Stimulated activated naive B cell treated with anti-CD40 and anti-IgM and Interleukin-4, amounts not matched to agents 10 μg/mL and 1 μg/mL and 100 μg/mL, for 72 hours (primary cell): ENCODE measurements around the gene SNX30.
A peak's percentile ranks its signal among the peaks of the same experiment; 100 is the strongest.
"Not testable (repeated sequence)": the region's sequence is repeated elsewhere in the genome, so short reads cannot be mapped to it uniquely, and the experiment has no call there.

ENCODE experiments used
- ATAC-seq, 2 donors: fragments of 150-1000 bp; cut with Tn5 transposase; replicated peaks; 2 replicates each; pipeline ENCODE4 v1.10.0; 2021; ENCODE audit warnings: moderate library complexity in 1 of 2
- DNase-seq: peaks from one replicate; pipeline ENCODE4 v3.0.0; 2021
- H3K27ac Mint-ChIP-seq: one replicate; pipeline ENCODE4 v1.8.0; 2022; ENCODE audit warnings: mild to moderate bottlenecking, mixed read lengths
- H3K27me3 Mint-ChIP-seq, 2 donors: one replicate each; pipeline ENCODE4 v1.8.0; 2022; ENCODE audit warnings: mixed read lengths in 2 of 2
- H3K36me3 Mint-ChIP-seq, 2 donors: one replicate each; pipeline ENCODE4 v1.8.0; 2022; ENCODE audit warnings: mixed read lengths in 2 of 2, mild to moderate bottlenecking in 1 of 2
- H3K4me1 Mint-ChIP-seq, 2 donors: one replicate each; pipeline ENCODE4 v1.8.0; 2022; ENCODE audit warnings: mixed read lengths in 2 of 2, mild to moderate bottlenecking in 1 of 2
- H3K4me3 Mint-ChIP-seq, 2 donors: one replicate each; pipeline ENCODE4 v1.8.0; 2022; ENCODE audit warnings: mild to moderate bottlenecking in 2 of 2, mixed read lengths in 2 of 2, moderate library complexity in 1 of 2
- H3K9me3 Mint-ChIP-seq, 2 donors: one replicate each; pipeline ENCODE4 v1.8.0; 2022; ENCODE audit warnings: mixed read lengths in 2 of 2, mild to moderate bottlenecking in 1 of 2

The SNX30 gene, protein sequence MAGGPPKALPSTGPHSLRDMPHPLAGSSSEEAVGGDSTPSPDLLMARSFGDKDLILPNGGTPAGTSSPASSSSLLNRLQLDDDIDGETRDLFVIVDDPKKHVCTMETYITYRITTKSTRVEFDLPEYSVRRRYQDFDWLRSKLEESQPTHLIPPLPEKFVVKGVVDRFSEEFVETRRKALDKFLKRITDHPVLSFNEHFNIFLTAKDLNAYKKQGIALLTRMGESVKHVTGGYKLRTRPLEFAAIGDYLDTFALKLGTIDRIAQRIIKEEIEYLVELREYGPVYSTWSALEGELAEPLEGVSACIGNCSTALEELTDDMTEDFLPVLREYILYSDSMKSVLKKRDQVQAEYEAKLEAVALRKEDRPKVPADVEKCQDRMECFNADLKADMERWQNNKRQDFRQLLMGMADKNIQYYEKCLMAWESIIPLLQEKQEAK

GRCh38 chr9:112750016-112750763, at the start of gene SNX30:
Gene SNX30, plus strand, starts transcription at chr9:112750760. Its CDS starts 242 bp downstream, at chr9:112751002.
- Mint-ChIP-seq H3K27me3 (no peaks in the 10 kb centered on the region), H3K4me3 (peak within 1 kb of the TSS; percentile 90 to 93), H3K36me3 (no peaks in the 10 kb centered on the region), H3K27ac (peak within 1 kb of the TSS; percentile 94), H3K4me1 (peaks cover 39 to 69% of the 10 kb centered on the region in 2 donors), H3K9me3 (no peaks in the 10 kb centered on the region)
- ATAC-seq (peak; percentile 75 to 82), DNase-seq (peak; percentile 75)

GRCh38 chr9:112703304-112703703, 47.3 kb upstream of the SNX30 start:
- H3K4me1 Mint-ChIP-seq = peaks cover 10 to 16% of the 10 kb centered on the region in 2 donors
- no peak for ATAC-seq
- H3K36me3 Mint-ChIP-seq = peaks cover 12 to 32% of the 10 kb centered on the region in 2 donors
- no peak overlapping the region for H3K27ac Mint-ChIP-seq
- no peak for DNase-seq
- H3K27me3 Mint-ChIP-seq = no peaks in the 10 kb centered on the region
- H3K4me3 Mint-ChIP-seq = no peak overlapping the region
- no peaks in the 10 kb centered on the region for H3K9me3 Mint-ChIP-seq

GRCh38 chr9:112705768-112706427, 44.7 kb upstream of the SNX30 start:
- Mint-ChIP-seq H3K4me3 (no peak overlapping the region), H3K36me3 (peaks cover 8 to 36% of the 10 kb centered on the region in 2 donors), H3K27ac (no peak overlapping the region), H3K27me3 (no peaks in the 10 kb centered on the region), H3K4me1 (peaks cover 16 to 24% of the 10 kb centered on the region in 2 donors), H3K9me3 (no peaks in the 10 kb centered on the region)
- no peak for DNase-seq
- no peak for ATAC-seq

DNA sequence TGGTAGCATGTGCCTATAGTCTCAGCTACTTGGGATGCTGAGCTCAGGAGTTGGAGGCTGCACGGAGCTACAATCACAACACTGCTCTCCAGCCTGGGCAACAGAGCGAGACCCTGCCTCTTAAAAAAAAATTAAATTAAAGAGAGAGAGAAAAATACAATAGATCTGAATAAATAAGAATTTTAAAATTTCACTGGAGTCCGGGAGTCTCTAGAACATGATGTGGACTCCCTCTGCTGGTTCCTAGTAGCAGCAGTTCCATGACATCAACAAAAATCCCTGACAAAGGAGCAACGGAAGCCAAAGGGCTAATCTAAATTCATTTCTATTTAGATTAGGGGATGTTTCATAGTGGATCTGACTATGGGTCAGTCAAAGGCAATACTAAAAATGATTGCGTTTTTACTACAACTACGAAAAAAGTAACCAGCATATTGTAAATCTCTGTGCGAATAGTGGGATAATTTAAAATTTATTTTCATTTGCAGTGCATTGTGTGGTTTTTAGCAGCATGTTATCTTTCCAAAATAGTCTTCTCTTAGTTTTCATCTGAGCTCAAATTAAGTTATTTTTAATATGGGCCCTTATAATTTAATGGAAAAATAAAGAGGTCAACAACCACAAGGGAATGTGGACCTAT, 39.4 kb upstream of the SNX30 start:
- H3K9me3 Mint-ChIP-seq = no peaks in the 10 kb centered on the region
- no peak overlapping the region for H3K27ac Mint-ChIP-seq
- peaks cover 22 to 40% of the 10 kb centered on the region in 2 donors for H3K4me1 Mint-ChIP-seq
- no peak for ATAC-seq
- no peaks in the 10 kb centered on the region for H3K27me3 Mint-ChIP-seq
- H3K4me3 Mint-ChIP-seq = no peak overlapping the region
- no peak for DNase-seq
- H3K36me3 Mint-ChIP-seq = peaks cover 18 to 39% of the 10 kb centered on the region in 2 donors

DNA sequence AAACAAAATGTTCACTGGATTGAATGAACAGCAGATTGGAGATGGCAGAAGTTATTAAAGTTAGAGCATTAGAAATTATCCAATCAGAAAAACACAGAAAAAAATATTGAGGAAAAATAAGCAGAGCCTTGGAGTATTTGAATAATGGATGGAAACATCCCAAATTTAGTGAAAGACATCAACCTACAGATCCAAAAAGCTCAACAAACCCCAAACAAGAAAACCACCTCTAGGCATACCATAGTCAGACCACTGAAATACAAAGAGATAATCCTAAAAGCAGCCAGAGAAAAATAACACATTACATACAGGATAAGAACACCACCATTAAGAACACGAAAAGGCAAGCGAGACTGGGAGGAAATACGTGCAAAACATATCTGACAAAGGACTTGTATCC, 37.9 kb upstream of the SNX30 start:
- ATAC-seq (no peak), DNase-seq (no peak)
- Mint-ChIP-seq H3K27me3 (no peaks in the 10 kb centered on the region), H3K27ac (no peak overlapping the region), H3K36me3 (peaks cover 16 to 35% of the 10 kb centered on the region in 2 donors), H3K4me3 (no peak overlapping the region), H3K9me3 (no peaks in the 10 kb centered on the region), H3K4me1 (peaks cover 19 to 34% of the 10 kb centered on the region in 2 donors)

- H3K4me3 Mint-ChIP-seq = peak within 1 kb of the TSS; percentile 96 to 97
- ATAC-seq (peak; percentile 91 to 93), DNase-seq (peak; percentile 97)
- H3K27me3 Mint-ChIP-seq = no peaks in the 10 kb centered on the region
- H3K36me3 Mint-ChIP-seq = peaks cover 7 to 11% of the 10 kb centered on the region in 2 donors
- no peaks in the 10 kb centered on the region for H3K9me3 Mint-ChIP-seq
- H3K4me1 Mint-ChIP-seq = peaks cover 8 to 13% of the 10 kb centered on the region in 2 donors
- peak within 1 kb of the TSS; percentile 96 for H3K27ac Mint-ChIP-seq
These were observed 32.8 kb upstream of the SNX30 start, which contains the start of gene INIP for GRCh38 chr9:112717661-112718331. Gene INIP, minus strand, starts transcription at chr9:112718117. Its CDS starts 1,632 bp downstream, at chr9:112716485.

- ATAC-seq (no peak), DNase-seq (no peak)
- Mint-ChIP-seq H3K9me3 (no peaks in the 10 kb centered on the region), H3K27me3 (no peaks in the 10 kb centered on the region), H3K36me3 (peaks cover 0 to under 1% of the 10 kb centered on the region in 2 donors), H3K4me3 (no peak overlapping the region), H3K4me1 (peaks cover 2 to 4% of the 10 kb centered on the region in 2 donors), H3K27ac (no peak overlapping the region)
These were observed 31.3 kb upstream of the SNX30 start for GRCh38 chr9:112719241-112719691.

DNA sequence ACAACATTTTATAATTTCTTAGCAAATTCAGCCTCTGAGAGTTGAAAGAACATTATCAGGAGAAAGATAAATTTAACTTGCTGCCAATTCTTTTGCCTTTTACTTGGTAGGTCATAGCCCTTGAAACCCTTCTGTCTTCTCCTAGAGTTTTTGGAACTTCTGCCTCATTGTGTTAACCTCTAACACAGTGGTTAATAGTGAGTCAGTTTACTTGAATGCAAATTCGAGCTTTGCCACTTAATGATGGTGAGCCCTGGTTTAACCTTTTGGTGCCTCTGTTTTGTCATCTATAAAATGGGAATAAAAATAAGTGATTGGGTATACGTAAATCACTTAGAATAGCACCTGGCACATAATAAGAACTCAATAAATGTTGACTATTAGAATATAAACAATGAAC, 30.9 kb upstream of the SNX30 start:
- no peak overlapping the region for H3K4me3 Mint-ChIP-seq
- H3K27me3 Mint-ChIP-seq = no peaks in the 10 kb centered on the region
- DNase-seq (no peak), ATAC-seq (no peak)
- no peaks in the 10 kb centered on the region for H3K36me3 Mint-ChIP-seq
- peaks cover 0 to 4% of the 10 kb centered on the region in 2 donors for H3K4me1 Mint-ChIP-seq
- H3K27ac Mint-ChIP-seq = no peak overlapping the region
- H3K9me3 Mint-ChIP-seq = no peaks in the 10 kb centered on the region

DNA sequence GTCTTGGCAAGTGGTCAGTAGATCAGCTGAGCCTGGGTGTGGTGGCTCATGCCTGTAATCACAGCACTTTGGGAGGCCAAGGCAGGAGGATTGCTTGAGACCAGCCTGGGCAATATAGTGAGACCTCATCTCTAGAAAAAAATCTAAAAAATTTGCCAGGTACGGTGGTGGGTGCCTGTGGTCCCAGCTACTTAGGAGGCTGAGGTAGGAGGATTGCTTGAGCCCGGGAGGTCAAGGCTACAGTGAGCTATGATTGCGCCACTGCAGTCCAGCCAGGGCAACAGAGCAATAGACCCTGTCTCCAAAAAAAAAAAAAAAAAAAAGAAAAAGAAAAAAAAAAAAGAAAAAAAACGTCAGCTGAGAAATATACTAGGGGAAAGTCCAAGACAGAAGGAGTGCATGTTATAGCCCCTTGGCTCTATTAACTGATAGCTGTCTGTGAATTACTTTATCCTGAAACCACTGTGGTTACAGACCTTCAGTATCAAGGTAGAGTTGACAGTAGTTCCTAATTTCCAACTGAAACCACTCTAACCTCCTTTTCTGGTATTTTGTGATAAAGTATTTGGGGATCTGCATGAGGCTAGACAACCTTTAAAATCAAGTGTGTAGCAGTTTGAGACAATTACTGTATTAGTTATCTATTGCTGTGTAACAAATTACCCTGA, 30.3 kb upstream of the SNX30 start:
- H3K27ac Mint-ChIP-seq = no peak overlapping the region
- peaks cover 0 to 4% of the 10 kb centered on the region in 2 donors for H3K4me1 Mint-ChIP-seq
- H3K36me3 Mint-ChIP-seq = no peaks in the 10 kb centered on the region
- no peaks in the 10 kb centered on the region for H3K27me3 Mint-ChIP-seq
- no peaks in the 10 kb centered on the region for H3K9me3 Mint-ChIP-seq
- no peak for ATAC-seq
- H3K4me3 Mint-ChIP-seq = no peak overlapping the region
- DNase-seq = no peak

DNA sequence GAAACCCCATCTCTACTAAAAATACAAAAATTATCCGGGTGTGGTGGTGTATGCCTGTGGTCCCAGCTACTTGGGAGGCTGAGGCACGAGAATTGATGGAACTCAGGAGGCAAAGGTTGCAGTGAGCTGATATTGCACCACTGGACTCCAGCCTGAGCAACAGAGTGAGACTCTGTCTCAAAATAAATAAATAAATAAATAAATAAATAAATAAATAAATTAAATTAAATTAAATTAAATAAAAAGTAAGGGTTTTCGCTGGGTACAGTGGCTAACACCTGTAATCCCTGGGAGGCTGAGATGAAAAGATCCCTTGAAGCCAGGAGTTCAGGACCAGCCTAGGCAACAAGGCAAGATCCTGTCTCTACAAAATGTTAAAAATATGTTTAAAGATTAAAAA, 27.8 kb upstream of the SNX30 start:
- not testable (repeated sequence) for H3K36me3 Mint-ChIP-seq, H3K4me3 Mint-ChIP-seq, H3K27me3 Mint-ChIP-seq, H3K27ac Mint-ChIP-seq, H3K9me3 Mint-ChIP-seq, ATAC-seq, DNase-seq
- peaks cover 18 to 23% of the 10 kb centered on the region in 2 donors for H3K4me1 Mint-ChIP-seq

DNA sequence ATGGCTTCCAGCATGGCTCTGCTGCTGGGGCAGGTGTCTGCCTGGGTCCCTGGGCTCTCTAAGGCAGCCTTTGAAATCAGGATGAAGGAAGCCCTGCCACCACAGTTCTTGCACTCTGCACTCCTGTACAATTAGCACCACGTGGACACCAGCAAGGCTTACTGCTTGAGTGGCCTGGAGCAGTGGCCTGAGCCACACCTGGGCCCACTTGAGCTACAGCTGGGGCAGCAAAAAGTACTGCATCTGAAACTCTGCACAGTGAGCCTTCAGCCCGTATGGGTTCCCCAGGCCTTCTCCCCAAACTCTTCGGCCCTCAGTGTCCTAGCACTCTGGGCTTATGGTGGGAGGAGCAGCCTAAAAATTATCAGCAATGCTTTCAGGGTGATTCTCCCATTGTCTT, 24.6 kb upstream of the SNX30 start:
- peaks cover 14 to 23% of the 10 kb centered on the region in 2 donors for H3K4me1 Mint-ChIP-seq
- H3K9me3 Mint-ChIP-seq = no peaks in the 10 kb centered on the region
- peak overlapping the region; percentile 67 for H3K27ac Mint-ChIP-seq
- DNase-seq (no peak), ATAC-seq (peak; percentile 56 to 66)
- no peaks in the 10 kb centered on the region for H3K27me3 Mint-ChIP-seq
- no peak overlapping the region for H3K4me3 Mint-ChIP-seq
- H3K36me3 Mint-ChIP-seq = no peaks in the 10 kb centered on the region

DNA sequence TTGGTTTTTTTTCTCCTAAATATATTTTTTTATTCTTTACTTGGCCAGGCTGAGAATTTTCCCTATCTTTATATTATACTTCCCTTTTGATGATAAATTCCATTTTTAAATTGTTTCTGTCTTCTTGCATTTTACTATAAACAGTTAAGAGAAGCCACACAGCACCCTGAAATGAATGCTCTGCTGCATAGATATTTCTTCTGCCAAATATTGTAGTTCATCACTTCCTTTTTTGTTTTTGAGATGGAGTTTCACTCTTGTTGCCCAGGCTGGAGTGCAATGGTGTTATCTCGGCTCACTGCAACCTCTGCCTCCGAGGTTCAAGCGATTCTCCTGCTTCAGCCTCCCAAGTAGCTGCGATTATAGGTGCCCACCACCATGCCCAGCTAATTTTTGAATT, 24.1 kb upstream of the SNX30 start:
- Mint-ChIP-seq H3K9me3 (no peaks in the 10 kb centered on the region), H3K36me3 (no peaks in the 10 kb centered on the region), H3K4me1 (peaks cover 14 to 23% of the 10 kb centered on the region in 2 donors), H3K4me3 (peak overlapping the region in 1 of 2 donors; percentile 66), H3K27ac (no peak overlapping the region), H3K27me3 (no peaks in the 10 kb centered on the region)
- ATAC-seq = peak; percentile 88 to 89
- no peak for DNase-seq

GRCh38 chr9:112728401-112728800, 22.2 kb upstream of the SNX30 start:
- Mint-ChIP-seq H3K4me1 (peaks cover 14 to 23% of the 10 kb centered on the region in 2 donors), H3K4me3 (no peak overlapping the region), H3K36me3 (no peaks in the 10 kb centered on the region), H3K27ac (no peak overlapping the region), H3K9me3 (no peaks in the 10 kb centered on the region), H3K27me3 (no peaks in the 10 kb centered on the region)
- no peak for DNase-seq
- ATAC-seq = no peak
